PC-9 (cell line): ENCODE data around the gene MSH3. TPM values are rescaled to one million over a fixed set of nuclear protein-coding genes. Genes with fewer than 3 reads are reported as not detected.

Experiments used
- BruUV-seq: library from RNA; stranded (reverse); fragments of 400-500 nt; replicated peaks from 2 replicates; lab custom pipeline; 2021; lab: Mats Ljungman, UMichigan
- CTCF ChIA-PET: fragments of 300-600 bp; sonication (Branson Sonifier 250); formaldehyde crosslinking; loops from one replicate; lab custom pipeline; 2022; ENCODE audit warnings: antibody characterized with exemption; lab: Charles Lee
- POLR2A ChIA-PET: fragments of 300-600 bp; sonication (Branson Sonifier 250); formaldehyde crosslinking; loops from one replicate; lab custom pipeline; 2022; ENCODE audit warnings: antibody characterized with exemption; ENCODE audit not compliant: unreplicated experiment; lab: Charles Lee
- DNase-seq, 2 experiments: peaks; one replicate each; pipeline versions ENCODE4 v3.0.0 to v3.0.0-alpha.2; 2015 to 2022; ENCODE audit warnings: mixed read lengths in 1 of 2
- H2AFZ ChIP-seq: fragments of 200-600 bp; sonication (generic); 2 replicates; pipeline ENCODE4 v1.8.1; 2017; ENCODE audit warnings: antibody characterized with exemption
- H3F3A ChIP-seq: fragments of 200-600 bp; sonication (generic); 2 replicates; pipeline ENCODE4 v1.8.1; 2017; ENCODE audit warnings: antibody characterized with exemption, mild to moderate bottlenecking, low read depth; ENCODE audit not compliant: insufficient read depth
- H3K27ac ChIP-seq: fragments of 200-600 bp; sonication (generic); 2 replicates; pipeline ENCODE4 v1.6.1; 2016; ENCODE audit warnings: mixed run types
- H3K27me3 ChIP-seq: fragments of 200-600 bp; sonication (generic); 2 replicates; pipeline ENCODE4 v1.6.1; 2016; ENCODE audit warnings: low read depth, mixed run types; ENCODE audit not compliant: insufficient read depth
- H3K36me3 ChIP-seq: fragments of 200-600 bp; sonication (generic); 2 replicates; pipeline ENCODE4 v1.6.1; 2016; ENCODE audit warnings: low read depth, mixed run types
- H3K4me1 ChIP-seq: fragments of 200-600 bp; sonication (generic); replicated peaks from 2 replicates; pipeline ENCODE4 v1.6.1; 2016; ENCODE audit warnings: mixed run types; ENCODE audit not compliant: insufficient read depth
- H3K4me2 ChIP-seq: fragments of 200-600 bp; sonication (generic); 2 replicates; pipeline ENCODE4 v1.6.1; 2017; ENCODE audit warnings: mixed run types
- H3K4me3 ChIP-seq: fragments of 200-600 bp; sonication (generic); 2 replicates; pipeline ENCODE4 v1.6.1; 2016; ENCODE audit warnings: mixed run types
- H3K79me2 ChIP-seq: fragments of 200-600 bp; sonication (generic); 2 replicates; pipeline ENCODE4 v1.6.1; 2017; ENCODE audit warnings: low read depth, mixed run types
- H3K9me2 ChIP-seq: fragments of 200-600 bp; sonication (generic); 2 replicates; pipeline ENCODE4 v1.8.1; 2017; ENCODE audit warnings: mild to moderate bottlenecking; ENCODE audit not compliant: insufficient read depth
- H3K9me3 ChIP-seq: fragments of 200-600 bp; sonication (generic); 2 replicates; pipeline ENCODE4 v1.8.1; 2016; ENCODE audit warnings: low read depth; ENCODE audit not compliant: insufficient read depth
- H4K20me1 ChIP-seq: fragments of 200-600 bp; sonication (generic); 2 replicates; pipeline ENCODE4 v1.8.1; 2017; ENCODE audit not compliant: insufficient read depth
- EZH2 ChIP-seq: fragments of 200-600 bp; sonication (generic); IDR thresholded peaks from 2 replicates; pipeline ENCODE4 v1.8.0; 2017; ENCODE audit warnings: antibody characterized with exemption, low read depth
- intact Hi-C: fragments of 100-400 bp; cut with micrococcal nuclease; formaldehyde crosslinking; loops from one replicate; pipeline ENCODE4 v1.10.0; 2022; ENCODE audit not compliant: unreplicated experiment
- total RNA-seq: library from RNA; stranded (reverse); gene quantifications from 2 replicates; pipeline ENCODE4 v1.2.3, GENCODE V29; 2021
- TF ChIP-seq, protein P1 (sequence below): fragments of 200-600 bp; sonication (generic); conservative IDR thresholded peaks from 2 replicates; pipeline ENCODE4 v1.6.1; 2017; ENCODE audit warnings: mixed run types, antibody characterized with exemption, mild to moderate bottlenecking, moderate library complexity

Gene MSH3
- total RNA-seq, 1 experiment from 2014 or later = 16.9 TPM

DNA sequence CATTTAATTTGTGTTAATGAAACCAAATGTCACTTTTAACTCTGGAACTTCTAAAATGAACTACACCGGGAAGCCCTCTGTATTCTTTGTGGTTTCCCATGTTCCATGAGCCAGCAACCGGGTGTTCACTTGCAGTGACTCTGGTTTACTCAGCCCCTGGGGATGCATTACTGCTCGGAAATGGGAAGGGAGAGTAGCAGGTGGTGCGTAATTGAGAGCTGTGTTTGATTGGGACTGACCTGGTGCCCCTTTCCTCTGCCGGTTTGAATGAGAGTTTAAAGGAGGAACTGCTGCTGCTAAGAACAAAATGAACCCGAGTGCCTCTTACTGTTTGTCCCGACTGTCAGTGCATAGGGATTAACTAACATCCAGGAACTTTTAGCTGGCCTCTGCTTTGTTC is 100.4 kb downstream of the MSH3 start:
- no peak for DNase-seq
- no peak overlapping the region for H3K27ac ChIP-seq
- no peaks in the 10 kb centered on the region for H3K9me3 ChIP-seq
- H3K4me3 ChIP-seq = no peak overlapping the region
- H3K27me3 ChIP-seq = no peaks in the 10 kb centered on the region
- H3K4me1 ChIP-seq = no peaks in the 10 kb centered on the region
- H3F3A ChIP-seq = no peaks in the 10 kb centered on the region
- H3K9me2 ChIP-seq = no peaks in the 10 kb centered on the region
- H3K79me2 ChIP-seq = no peaks in the 10 kb centered on the region
- CTCF ChIA-PET = no interaction called here
- POLR2A ChIA-PET = no interaction called here
- H3K4me2 ChIP-seq = no peak overlapping the region
- H4K20me1 ChIP-seq = no peaks in the 10 kb centered on the region
- no peak for TF ChIP-seq EZH2
- TF ChIP-seq, protein P1, sequence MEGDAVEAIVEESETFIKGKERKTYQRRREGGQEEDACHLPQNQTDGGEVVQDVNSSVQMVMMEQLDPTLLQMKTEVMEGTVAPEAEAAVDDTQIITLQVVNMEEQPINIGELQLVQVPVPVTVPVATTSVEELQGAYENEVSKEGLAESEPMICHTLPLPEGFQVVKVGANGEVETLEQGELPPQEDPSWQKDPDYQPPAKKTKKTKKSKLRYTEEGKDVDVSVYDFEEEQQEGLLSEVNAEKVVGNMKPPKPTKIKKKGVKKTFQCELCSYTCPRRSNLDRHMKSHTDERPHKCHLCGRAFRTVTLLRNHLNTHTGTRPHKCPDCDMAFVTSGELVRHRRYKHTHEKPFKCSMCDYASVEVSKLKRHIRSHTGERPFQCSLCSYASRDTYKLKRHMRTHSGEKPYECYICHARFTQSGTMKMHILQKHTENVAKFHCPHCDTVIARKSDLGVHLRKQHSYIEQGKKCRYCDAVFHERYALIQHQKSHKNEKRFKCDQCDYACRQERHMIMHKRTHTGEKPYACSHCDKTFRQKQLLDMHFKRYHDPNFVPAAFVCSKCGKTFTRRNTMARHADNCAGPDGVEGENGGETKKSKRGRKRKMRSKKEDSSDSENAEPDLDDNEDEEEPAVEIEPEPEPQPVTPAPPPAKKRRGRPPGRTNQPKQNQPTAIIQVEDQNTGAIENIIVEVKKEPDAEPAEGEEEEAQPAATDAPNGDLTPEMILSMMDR = no peak
- H2AFZ ChIP-seq = no peak overlapping the region
- intact Hi-C loops = no loop called here
- no TSS peak for BruUV-seq
- H3K36me3 ChIP-seq = peaks cover 8% of the 10 kb centered on the region; the same call in 1 of the 2 replicates

DNA sequence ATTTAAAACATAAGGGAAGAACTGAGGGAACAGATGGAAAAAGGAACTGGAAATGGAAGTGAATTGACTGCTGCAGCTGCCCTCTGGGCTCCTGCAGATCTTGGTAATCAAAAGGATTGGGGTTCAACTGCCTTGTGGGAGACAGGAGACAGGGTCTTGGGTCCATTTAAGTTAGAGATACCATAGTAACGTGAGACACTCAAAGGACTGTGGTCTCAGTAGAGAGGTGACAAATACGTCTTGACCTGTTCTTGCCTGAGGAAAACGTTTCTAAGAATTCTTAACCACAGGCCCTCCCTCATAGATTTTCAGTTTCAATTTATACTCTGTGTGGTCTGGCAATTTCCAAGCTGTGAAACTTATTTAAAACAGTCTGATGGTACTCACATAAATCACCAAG is 101.2 kb downstream of the MSH3 start:
- no peaks in the 10 kb centered on the region for H3K9me3 ChIP-seq
- intact Hi-C loops = no loop called here
- POLR2A ChIA-PET = no interaction called here

DNA sequence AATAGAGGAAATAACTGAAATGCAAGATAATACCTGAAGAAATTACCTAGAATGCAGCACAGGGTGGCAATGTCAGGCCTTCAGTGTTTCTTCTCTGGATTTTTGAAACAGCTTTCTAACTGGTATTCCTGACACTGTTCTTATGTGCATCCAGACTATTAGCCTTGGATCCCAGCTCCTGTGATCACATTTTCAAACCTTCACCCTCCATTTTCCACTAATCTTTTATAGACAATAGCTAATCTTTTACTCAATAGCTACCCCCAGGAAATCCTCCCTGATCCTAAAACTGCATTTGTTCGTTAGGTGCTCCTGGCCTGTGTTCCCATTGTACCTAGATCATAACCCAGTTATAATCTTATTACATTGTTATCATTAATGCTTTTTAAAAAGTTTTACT is 101.8 kb downstream of the MSH3 start:
- Histone ChIP-seq H3K4me1 (no peaks in the 10 kb centered on the region), H3K79me2 (no peaks in the 10 kb centered on the region), H3K27ac (no peak overlapping the region), H3K36me3 (peaks cover 8% of the 10 kb centered on the region; the same call in 1 of the 2 replicates), H3K9me2 (no peaks in the 10 kb centered on the region), H3K9me3 (no peaks in the 10 kb centered on the region), H3K4me3 (no peak overlapping the region), H3K4me2 (no peak overlapping the region), H2AFZ (no peak overlapping the region), H3K27me3 (no peaks in the 10 kb centered on the region), H3F3A (no peaks in the 10 kb centered on the region), H4K20me1 (no peaks in the 10 kb centered on the region)
- POLR2A ChIA-PET = no interaction called here
- intact Hi-C loops = no loop called here
- no peak for DNase-seq
- CTCF ChIA-PET = no interaction called here
- no TSS peak for BruUV-seq
- TF ChIP-seq, protein P1 = no peak
- TF ChIP-seq EZH2 = no peak

More for the DNA sequence above, 101.2 kb downstream of the MSH3 start:
- no peaks in the 10 kb centered on the region for H4K20me1 ChIP-seq
- no peaks in the 10 kb centered on the region for H3F3A ChIP-seq
- H3K27me3 ChIP-seq = no peaks in the 10 kb centered on the region
- H3K27ac ChIP-seq = no peak overlapping the region
- H3K36me3 ChIP-seq = peaks cover 8% of the 10 kb centered on the region; the same call in 1 of the 2 replicates
- no peak overlapping the region for H3K4me2 ChIP-seq
- H2AFZ ChIP-seq = no peak overlapping the region
- no peak for DNase-seq
- no peaks in the 10 kb centered on the region for H3K9me2 ChIP-seq
- no TSS peak for BruUV-seq
- CTCF ChIA-PET = no interaction called here
- H3K4me3 ChIP-seq = no peak overlapping the region
- H3K4me1 ChIP-seq = no peaks in the 10 kb centered on the region
- no peak for TF ChIP-seq EZH2
- TF ChIP-seq, protein P1 = no peak
- H3K79me2 ChIP-seq = no peaks in the 10 kb centered on the region
